A673 (cell line): ENCODE data around the gene BLID. TPM values are rescaled to one million over a fixed set of nuclear protein-coding genes. Genes with fewer than 3 reads are reported as not detected.
A peak's percentile ranks its signal among the peaks of the same experiment; 100 is the strongest.

Source experiments
- BruUV-seq: library from RNA; stranded (reverse); fragments of 400-500 nt; replicated peaks from 2 replicates; lab custom pipeline; 2021; lab: Mats Ljungman, UMichigan
- CTCF ChIA-PET: fragments of 300-600 bp; sonication (Branson Sonifier 250); formaldehyde crosslinking; loops from one replicate; lab custom pipeline; 2022; ENCODE audit warnings: antibody characterized with exemption; lab: Charles Lee
- POLR2A ChIA-PET: fragments of 300-600 bp; sonication (Branson Sonifier 250); formaldehyde crosslinking; loops from one replicate; lab custom pipeline; 2022; ENCODE audit warnings: antibody characterized with exemption; ENCODE audit not compliant: low non-redundant PET; lab: Charles Lee
- DNase-seq: peaks from one replicate; pipeline ENCODE4 v3.0.0-alpha.2; 2015; ENCODE audit warnings: low spot score
- H3K27ac ChIP-seq: fragments of 200-600 bp; sonication (generic); 2 replicates; pipeline ENCODE4 v1.5.1; 2016; ENCODE audit warnings: mixed run types, low read depth, mild to moderate bottlenecking, mixed read lengths, antibody characterized with exemption, low read length; ENCODE audit not compliant: poor library complexity, severe bottlenecking
- H3K27me3 ChIP-seq: fragments of 200-600 bp; sonication (generic); replicated peaks from 2 replicates; pipeline ENCODE4 v1.6.1; 2017; ENCODE audit warnings: mixed run types, low read depth, mild to moderate bottlenecking, mixed read lengths, antibody characterized with exemption, low read length; ENCODE audit not compliant: insufficient read depth, poor library complexity
- H3K36me3 ChIP-seq: fragments of 200-600 bp; sonication (generic); 2 replicates; pipeline ENCODE4 v1.6.1; 2016; ENCODE audit warnings: mixed run types, mild to moderate bottlenecking, mixed read lengths, antibody characterized with exemption, low read length; ENCODE audit not compliant: insufficient read depth, poor library complexity, severe bottlenecking
- H3K4me1 ChIP-seq: fragments of 200-600 bp; sonication (generic); 2 replicates; pipeline ENCODE4 v1.6.1; 2017; ENCODE audit warnings: mixed run types, mild to moderate bottlenecking, mixed read lengths, antibody characterized with exemption, low read length; ENCODE audit not compliant: insufficient read depth, poor library complexity, severe bottlenecking
- H3K4me3 ChIP-seq: fragments of 200-600 bp; sonication (generic); 2 replicates; pipeline ENCODE4 v1.5.1; 2016; ENCODE audit warnings: low read depth, mixed run types, mild to moderate bottlenecking, mixed read lengths, low read length; ENCODE audit not compliant: poor library complexity, severe bottlenecking
- H3K9me3 ChIP-seq: fragments of 200-600 bp; sonication (generic); 2 replicates; pipeline ENCODE4 v1.6.1; 2016; ENCODE audit warnings: mixed run types, low read depth, mild to moderate bottlenecking, mixed read lengths, antibody characterized with exemption, low read length; ENCODE audit not compliant: poor library complexity, severe bottlenecking
- CTCF ChIP-seq: fragments of 300-800, 200-600 bp; sonication (generic); conservative IDR thresholded peaks from 2 replicates; pipeline ENCODE4 v1.5.1; 2017; ENCODE audit warnings: low read depth, mild to moderate bottlenecking, antibody characterized with exemption, low read length, moderate library complexity, mixed read lengths
- EZH2 ChIP-seq: fragments of 200-600 bp; sonication (generic); IDR thresholded peaks from 2 replicates; pipeline ENCODE4 v1.6.1; 2017; ENCODE audit warnings: borderline replicate concordance, low read depth, mild to moderate bottlenecking, mixed read lengths, antibody characterized with exemption, low read length; ENCODE audit not compliant: poor library complexity, severe bottlenecking
- intact Hi-C: fragments of 100-400 bp; cut with micrococcal nuclease; formaldehyde crosslinking; loops from one replicate; pipeline ENCODE4 v1.10.0; 2022; ENCODE audit not compliant: unreplicated experiment
- total RNA-seq: library from RNA; stranded (reverse); gene quantifications from 2 replicates; pipeline ENCODE4 v1.2.3, GENCODE V29; 2021

The BLID gene
- total RNA-seq, 1 experiment from 2014 or later: 0.82 TPM

- no peaks in the 10 kb centered on the region for H3K9me3 ChIP-seq
- peak overlapping the region; percentile 49 for H3K4me3 ChIP-seq
- BruUV-seq: no TSS peak
- no peaks in the 10 kb centered on the region for H3K36me3 ChIP-seq
- TF ChIP-seq CTCF: no peak
- no peak for TF ChIP-seq EZH2
- CTCF ChIA-PET: no interaction called here
- intact Hi-C loops: no loop called here
- peak overlapping the region; percentile 81 for H3K27ac ChIP-seq
- peaks cover 31% of the 10 kb centered on the region for H3K4me1 ChIP-seq
- POLR2A ChIA-PET: interaction anchor here (0.6 kb wide), 1 partner anchor 12 kb away, joined by 3 read pairs; no protein-coding TSS in a partner anchor
- DNase-seq: no peak
- H3K27me3 ChIP-seq: no peaks in the 10 kb centered on the region
Measured at GRCh38 chr11:122154227-122154626, 38.2 kb upstream of the BLID start.

- no peak for DNase-seq
- no TSS peak for BruUV-seq
- TF ChIP-seq CTCF (no peak), EZH2 (no peak)
- POLR2A ChIA-PET: interaction anchor here (0.7 kb wide), 1 partner anchor 36 kb away, joined by 17 read pairs; no protein-coding TSS in a partner anchor
- intact Hi-C loops: no loop called here
- Histone ChIP-seq H3K4me3 (peak overlapping the region; percentile 49), H3K27ac (peak overlapping the region; percentile 81), H3K36me3 (no peaks in the 10 kb centered on the region), H3K27me3 (no peaks in the 10 kb centered on the region), H3K9me3 (no peaks in the 10 kb centered on the region), H3K4me1 (peaks cover 28% of the 10 kb centered on the region)
- CTCF ChIA-PET: no interaction called here
Measured at GRCh38 chr11:122153746-122154145, 37.7 kb upstream of the BLID start.

GRCh38 chr11:122150216-122151124, 34.5 kb upstream of the BLID start:
- Histone ChIP-seq H3K9me3 (no peaks in the 10 kb centered on the region), H3K36me3 (no peaks in the 10 kb centered on the region), H3K4me1 (peaks cover 19% of the 10 kb centered on the region), H3K27me3 (no peaks in the 10 kb centered on the region), H3K4me3 (no peak overlapping the region), H3K27ac (peak overlapping the region; percentile 27)
- ChIA-PET CTCF (no interaction called here), POLR2A (no interaction called here)
- TF ChIP-seq CTCF (no peak), EZH2 (no peak)
- intact Hi-C loops: no loop called here
- DNase-seq: no peak
- no TSS peak for BruUV-seq
